A549 (cell line): ENCODE measurements around the gene KDM1B.

Source experiments
- BHLHE40 ChIP-seq: IDR thresholded peaks from 2 replicates; pipeline ENCODE4 v1.6.1; 2012; ENCODE audit warnings: low read depth, low read length, inconsistent platforms
- CHD4 ChIP-seq: fragments of 200-600 bp; sonication (generic); IDR thresholded peaks from 2 replicates; pipeline ENCODE4 v1.6.1; 2016; ENCODE audit warnings: antibody characterized with exemption, mild to moderate bottlenecking, borderline replicate concordance
- MAFK ChIP-seq: fragments of 450-650 bp; IDR thresholded peaks from 2 replicates; pipeline ENCODE4 v1.6.1; 2014; ENCODE audit not compliant: partially characterized antibody
- POLR2A ChIP-seq: IDR thresholded peaks from 2 replicates; pipeline ENCODE4 v1.6.1; 2012; ENCODE audit warnings: mild to moderate bottlenecking, low read length
- TF ChIP-seq, protein P1 (sequence below): fragments of >200 bp; sonication (Bioruptor Twin); formaldehyde crosslinking; IDR thresholded peaks from 3 replicates; pipeline ENCODE4 v1.5.1; 2016
- TF ChIP-seq, protein P2 (sequence below): fragments of >200 bp; sonication (Bioruptor Twin); formaldehyde crosslinking; IDR thresholded peaks from 2 replicates; pipeline ENCODE4 v1.6.1; 2016
- TF ChIP-seq, protein P3 (sequence below): fragments of 250-450 bp; sonication (Bioruptor Pico); IDR thresholded peaks from 2 replicates; pipeline ENCODE4 v1.5.0; 2021; ENCODE audit warnings: mild to moderate bottlenecking, moderate library complexity, borderline replicate concordance
- TF ChIP-seq, protein P4 (sequence below): fragments of 150-350 bp; IDR thresholded peaks from 2 replicates; pipeline ENCODE4 v1.6.1; 2014; ENCODE audit warnings: low read depth, mild to moderate bottlenecking, low read length
- TF ChIP-seq, protein P5 (sequence below): IDR thresholded peaks from 2 replicates; pipeline ENCODE4 v1.6.1; 2012; ENCODE audit warnings: low read depth, borderline replicate concordance

DNA sequence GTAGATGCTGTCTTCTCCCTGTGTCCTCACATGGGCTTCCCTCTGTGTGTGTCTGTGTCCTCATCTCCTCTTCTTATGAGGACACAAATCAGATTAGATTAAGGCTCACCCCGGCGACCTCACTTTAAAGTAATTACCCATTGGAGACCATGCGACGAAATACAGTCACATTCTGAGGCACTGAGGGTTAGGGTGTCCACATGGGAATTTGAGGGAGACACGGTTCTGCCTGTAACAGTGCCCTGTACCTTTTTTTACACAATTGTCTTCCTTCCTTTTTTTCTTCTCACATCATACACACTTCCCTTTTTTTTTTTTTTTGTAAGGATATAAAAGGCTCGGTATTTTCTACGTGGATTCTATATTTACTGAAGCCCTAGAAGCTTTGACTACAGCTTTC, 60.2 kb downstream of the KDM1B start:
- TF ChIP-seq, protein P1, sequence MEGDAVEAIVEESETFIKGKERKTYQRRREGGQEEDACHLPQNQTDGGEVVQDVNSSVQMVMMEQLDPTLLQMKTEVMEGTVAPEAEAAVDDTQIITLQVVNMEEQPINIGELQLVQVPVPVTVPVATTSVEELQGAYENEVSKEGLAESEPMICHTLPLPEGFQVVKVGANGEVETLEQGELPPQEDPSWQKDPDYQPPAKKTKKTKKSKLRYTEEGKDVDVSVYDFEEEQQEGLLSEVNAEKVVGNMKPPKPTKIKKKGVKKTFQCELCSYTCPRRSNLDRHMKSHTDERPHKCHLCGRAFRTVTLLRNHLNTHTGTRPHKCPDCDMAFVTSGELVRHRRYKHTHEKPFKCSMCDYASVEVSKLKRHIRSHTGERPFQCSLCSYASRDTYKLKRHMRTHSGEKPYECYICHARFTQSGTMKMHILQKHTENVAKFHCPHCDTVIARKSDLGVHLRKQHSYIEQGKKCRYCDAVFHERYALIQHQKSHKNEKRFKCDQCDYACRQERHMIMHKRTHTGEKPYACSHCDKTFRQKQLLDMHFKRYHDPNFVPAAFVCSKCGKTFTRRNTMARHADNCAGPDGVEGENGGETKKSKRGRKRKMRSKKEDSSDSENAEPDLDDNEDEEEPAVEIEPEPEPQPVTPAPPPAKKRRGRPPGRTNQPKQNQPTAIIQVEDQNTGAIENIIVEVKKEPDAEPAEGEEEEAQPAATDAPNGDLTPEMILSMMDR = no peak
- TF ChIP-seq, protein P2, sequence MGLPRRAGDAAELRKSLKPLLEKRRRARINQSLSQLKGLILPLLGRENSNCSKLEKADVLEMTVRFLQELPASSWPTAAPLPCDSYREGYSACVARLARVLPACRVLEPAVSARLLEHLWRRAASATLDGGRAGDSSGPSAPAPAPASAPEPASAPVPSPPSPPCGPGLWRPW = no peak
- TF ChIP-seq, protein P3, sequence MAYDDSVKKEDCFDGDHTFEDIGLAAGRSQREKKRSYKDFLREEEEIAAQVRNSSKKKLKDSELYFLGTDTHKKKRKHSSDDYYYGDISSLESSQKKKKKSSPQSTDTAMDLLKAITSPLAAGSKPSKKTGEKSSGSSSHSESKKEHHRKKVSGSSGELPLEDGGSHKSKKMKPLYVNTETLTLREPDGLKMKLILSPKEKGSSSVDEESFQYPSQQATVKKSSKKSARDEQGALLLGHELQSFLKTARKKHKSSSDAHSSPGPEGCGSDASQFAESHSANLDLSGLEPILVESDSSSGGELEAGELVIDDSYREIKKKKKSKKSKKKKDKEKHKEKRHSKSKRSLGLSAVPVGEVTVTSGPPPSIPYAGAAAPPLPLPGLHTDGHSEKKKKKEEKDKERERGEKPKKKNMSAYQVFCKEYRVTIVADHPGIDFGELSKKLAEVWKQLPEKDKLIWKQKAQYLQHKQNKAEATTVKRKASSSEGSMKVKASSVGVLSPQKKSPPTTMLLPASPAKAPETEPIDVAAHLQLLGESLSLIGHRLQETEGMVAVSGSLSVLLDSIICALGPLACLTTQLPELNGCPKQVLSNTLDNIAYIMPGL (CRISPR knock-in tag) = no peak
- TF ChIP-seq, protein P4, sequence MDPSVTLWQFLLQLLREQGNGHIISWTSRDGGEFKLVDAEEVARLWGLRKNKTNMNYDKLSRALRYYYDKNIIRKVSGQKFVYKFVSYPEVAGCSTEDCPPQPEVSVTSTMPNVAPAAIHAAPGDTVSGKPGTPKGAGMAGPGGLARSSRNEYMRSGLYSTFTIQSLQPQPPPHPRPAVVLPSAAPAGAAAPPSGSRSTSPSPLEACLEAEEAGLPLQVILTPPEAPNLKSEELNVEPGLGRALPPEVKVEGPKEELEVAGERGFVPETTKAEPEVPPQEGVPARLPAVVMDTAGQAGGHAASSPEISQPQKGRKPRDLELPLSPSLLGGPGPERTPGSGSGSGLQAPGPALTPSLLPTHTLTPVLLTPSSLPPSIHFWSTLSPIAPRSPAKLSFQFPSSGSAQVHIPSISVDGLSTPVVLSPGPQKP = no peak
- TF ChIP-seq MAFK = no peak
- no peak for TF ChIP-seq BHLHE40
- TF ChIP-seq CHD4 = no peak
- TF ChIP-seq, protein P5, sequence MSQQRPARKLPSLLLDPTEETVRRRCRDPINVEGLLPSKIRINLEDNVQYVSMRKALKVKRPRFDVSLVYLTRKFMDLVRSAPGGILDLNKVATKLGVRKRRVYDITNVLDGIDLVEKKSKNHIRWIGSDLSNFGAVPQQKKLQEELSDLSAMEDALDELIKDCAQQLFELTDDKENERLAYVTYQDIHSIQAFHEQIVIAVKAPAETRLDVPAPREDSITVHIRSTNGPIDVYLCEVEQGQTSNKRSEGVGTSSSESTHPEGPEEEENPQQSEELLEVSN = no peak
- TF ChIP-seq POLR2A = no peak
